Keratinocyte (primary cell): ENCODE data around the gene PANX2. TPM values are rescaled to one million over a fixed set of nuclear protein-coding genes. Genes with fewer than 3 reads are reported as not detected.
A peak's percentile ranks its signal among the peaks of the same experiment; 100 is the strongest.

Source experiments
- DNase-seq: peaks from one replicate; pipeline ENCODE4 v3.0.0-alpha.2; 2011; ENCODE audit warnings: low read depth, missing footprints, low spot score
- FAIRE-seq: peaks from 2 replicates; lab custom pipeline; 2011; peaks lifted over from hg19 to GRCh38; lab: Jason Lieb, UNC
- H2AFZ ChIP-seq: 2 replicates; pipeline ENCODE4 v1.6.0; 2012; ENCODE audit warnings: low read length, control low read depth, inconsistent platforms; ENCODE audit not compliant: control insufficient read depth
- H3K27ac ChIP-seq: 2 replicates; pipeline ENCODE4 v1.5.1; 2011; ENCODE audit warnings: low read length; ENCODE audit not compliant: control insufficient read depth, insufficient read depth
- H3K27me3 ChIP-seq: 3 replicates; pipeline ENCODE4 v1.6.0; 2011; ENCODE audit warnings: low read length; ENCODE audit not compliant: control insufficient read depth, insufficient read depth; ENCODE audit errors: extremely low read depth
- H3K36me3 ChIP-seq, 2 experiments: 2 replicates in 1 of 2; 3 replicates in 1 of 2; pipeline ENCODE4 v1.5.1; 2011; ENCODE audit warnings: low read length in 2 of 2, mild to moderate bottlenecking in 1 of 2; ENCODE audit not compliant: control insufficient read depth in 2 of 2, insufficient read depth in 2 of 2; ENCODE audit errors: extremely low read depth in 1 of 2
- H3K4me1 ChIP-seq: 3 replicates; pipeline ENCODE4 v1.5.1; 2011; ENCODE audit warnings: low read length; ENCODE audit not compliant: control insufficient read depth, insufficient read depth; ENCODE audit errors: extremely low read depth
- H3K4me2 ChIP-seq: 3 replicates; pipeline ENCODE4 v1.6.0; 2011; ENCODE audit warnings: low read depth, low read length; ENCODE audit not compliant: control insufficient read depth, insufficient read depth; ENCODE audit errors: extremely low read depth
- H3K4me3 ChIP-seq, 3 experiments: fragments of 200-600 bp in 1 of 3; sonication (generic) in 1 of 3; 2 replicates in 2 of 3; 3 replicates in 1 of 3; pipeline ENCODE4 v1.5.1; 2011 to 2016; ENCODE audit warnings: low read length in 3 of 3, mild to moderate bottlenecking in 3 of 3, control low read depth in 2 of 3, inconsistent platforms in 1 of 3, low read depth in 1 of 3, mixed read lengths in 1 of 3, mixed run types in 1 of 3, moderate library complexity in 1 of 3; ENCODE audit not compliant: control insufficient read depth in 2 of 3, insufficient read depth in 2 of 3; ENCODE audit errors: extremely low read depth in 1 of 3
- H3K79me2 ChIP-seq: 2 replicates; pipeline ENCODE4 v1.6.0; 2012; ENCODE audit warnings: low read length; ENCODE audit not compliant: control insufficient read depth, insufficient read depth
- H3K9ac ChIP-seq: 3 replicates; pipeline ENCODE4 v1.6.0; 2011; ENCODE audit warnings: low read length; ENCODE audit not compliant: control insufficient read depth, insufficient read depth; ENCODE audit errors: extremely low read depth
- H3K9me1 ChIP-seq: 3 replicates; pipeline ENCODE4 v1.6.0; 2011; ENCODE audit warnings: low read length; ENCODE audit not compliant: control insufficient read depth, insufficient read depth; ENCODE audit errors: extremely low read depth
- H3K9me3 ChIP-seq: 2 replicates; pipeline ENCODE4 v1.5.1; 2012; ENCODE audit warnings: low read depth, low read length; ENCODE audit not compliant: control insufficient read depth
- H4K20me1 ChIP-seq: 3 replicates; pipeline ENCODE4 v1.6.0; 2011; ENCODE audit warnings: low read length; ENCODE audit not compliant: control insufficient read depth, insufficient read depth; ENCODE audit errors: extremely low read depth
- CTCF ChIP-seq, 3 experiments: IDR thresholded peaks in 1 of 3; conservative IDR thresholded peaks in 1 of 3; optimal IDR thresholded peaks in 1 of 3; 2 replicates in 2 of 3; 3 replicates in 1 of 3; pipeline versions ENCODE3 to v1.5.1; 2011; ENCODE audit warnings: low read length in 3 of 3, mild to moderate bottlenecking in 3 of 3, moderate library complexity in 2 of 3, control low read depth in 1 of 3, inconsistent platforms in 1 of 3; ENCODE audit not compliant: insufficient read depth in 2 of 3; ENCODE audit errors: extremely low read depth in 1 of 3
- EZH2 ChIP-seq: IDR thresholded peaks from one replicate; pipeline ENCODE4 v1.6.1; 2012; ENCODE audit warnings: inconsistent platforms, mild to moderate bottlenecking, low read length, moderate library complexity
- dilution Hi-C: fragments of 300-500 bp; cut with MboI; formaldehyde crosslinking; loops from one replicate; pipeline ENCODE4 v1.7.0; 2020; ENCODE audit warnings: low sequenced_read_pairs; ENCODE audit not compliant: extremely low pct_ligation_motif_present
- polyA plus RNA-seq, 5 experiments: library from polyadenylated mRNA; depleted of rRNA in 3 of 5; stranded (reverse) in 3 of 5; stranded (forward) in 1 of 5; unstranded in 1 of 5; fragments of >200 nt; gene quantifications; 1 replicate in 1 of 5; 2 replicates in 3 of 5; 3 replicates in 1 of 5; pipeline versions ENCODE4 v1.2.1 to v1.2.3, GENCODE V29; 2011 to 2012; ENCODE audit warnings: missing spikeins in 2 of 5, low read depth in 1 of 5, low replicate concordance in 1 of 5

The PANX2 gene
- polyA plus RNA-seq, 1 donor (not counting 4 experiments of a cell fraction or from before 2014, with no cell fraction given), result 0.22 TPM

GRCh38 chr22:50148166-50148500, 22.4 kb upstream of the PANX2 start:
- Histone ChIP-seq H3K4me3 (no peak overlapping the region), H3K36me3 (no peaks in the 10 kb centered on the region), H2AFZ (no peak overlapping the region), H4K20me1 (no peaks in the 10 kb centered on the region), H3K27ac (no peak overlapping the region), H3K9ac (no peak overlapping the region), H3K4me2 (no peak overlapping the region), H3K9me3 (no peaks in the 10 kb centered on the region), H3K4me1 (peaks cover 11% of the 10 kb centered on the region), H3K9me1 (no peaks in the 10 kb centered on the region), H3K27me3 (peaks cover 18% of the 10 kb centered on the region), H3K79me2 (no peaks in the 10 kb centered on the region)
- dilution Hi-C loops, result no loop called here
- FAIRE-seq (no peak), DNase-seq (no peak)
- TF ChIP-seq CTCF (optimal IDR thresholded peaks at IDR 0.05 in 1 of 3, IDR thresholded peaks at IDR 0.05 in 1 of 3, conservative IDR thresholded peaks at IDR 0.05 in 1 of 3; ENCODE audit: extremely low read depth in 1 of 3, insufficient read depth in 2 of 3, low read length in 3 of 3) (no peak), EZH2 (no peak)

DNA sequence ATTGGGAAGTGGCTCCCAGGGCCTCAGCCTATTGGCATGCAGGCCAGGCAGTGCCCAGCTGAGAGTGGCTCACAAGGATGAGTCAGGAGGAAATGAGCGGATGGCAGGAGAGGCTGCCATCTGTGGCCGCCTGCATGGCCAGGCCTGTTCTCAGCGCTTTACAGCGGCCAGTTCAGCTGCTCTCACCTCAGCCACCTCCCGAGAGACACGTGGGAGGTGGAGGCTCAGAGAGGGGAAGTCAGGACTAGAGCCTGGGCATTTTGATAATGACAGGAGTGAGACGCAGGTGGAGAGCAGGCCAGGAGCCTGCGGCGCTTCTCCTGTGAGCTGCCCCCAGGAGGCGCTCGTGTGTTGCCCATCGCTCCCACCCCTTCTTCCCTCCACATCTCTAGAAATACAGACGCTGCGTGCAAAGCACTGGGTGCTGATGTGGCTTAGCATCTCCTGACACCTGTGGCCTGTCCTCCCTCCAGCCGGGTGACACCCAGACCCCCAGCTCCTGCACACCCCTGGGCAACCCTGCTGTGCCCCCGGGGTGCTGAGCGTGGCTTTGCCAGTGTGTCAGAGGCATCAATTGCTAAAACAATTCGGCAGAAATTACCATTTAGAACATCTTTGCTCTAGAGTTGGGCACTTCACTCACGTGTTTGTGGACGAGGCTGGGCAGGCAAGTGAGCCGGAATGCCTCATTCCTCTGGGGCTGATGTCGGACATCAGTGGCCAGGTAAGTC, 21.4 kb upstream of the PANX2 start:
- H3K9me3 ChIP-seq, result no peaks in the 10 kb centered on the region
- peaks cover 11% of the 10 kb centered on the region for H3K4me1 ChIP-seq
- H3K27me3 ChIP-seq, result peaks cover 20% of the 10 kb centered on the region
- no peak overlapping the region for H3K4me3 ChIP-seq
- H2AFZ ChIP-seq, result peak overlapping the region; percentile 51
- dilution Hi-C loops, result no loop called here
- peak overlapping the region; percentile 58 for H3K4me2 ChIP-seq
- no peaks in the 10 kb centered on the region for H4K20me1 ChIP-seq
- H3K79me2 ChIP-seq, result no peaks in the 10 kb centered on the region
- peak; percentile 80 to 98 (median 95) for TF ChIP-seq CTCF (optimal IDR thresholded peaks at IDR 0.05 in 1 of 3, IDR thresholded peaks at IDR 0.05 in 1 of 3, conservative IDR thresholded peaks at IDR 0.05 in 1 of 3; ENCODE audit: extremely low read depth in 1 of 3, insufficient read depth in 2 of 3, low read length in 3 of 3)
- no peak for TF ChIP-seq EZH2
- H3K9me1 ChIP-seq, result no peaks in the 10 kb centered on the region
- no peak overlapping the region for H3K27ac ChIP-seq
- DNase-seq (peak; percentile 82), FAIRE-seq (peak; percentile 91)
- no peaks in the 10 kb centered on the region for H3K36me3 ChIP-seq
- no peak overlapping the region for H3K9ac ChIP-seq
